ENCODE data around the gene UBE2E3.

The UBE2E3 gene

DNA sequence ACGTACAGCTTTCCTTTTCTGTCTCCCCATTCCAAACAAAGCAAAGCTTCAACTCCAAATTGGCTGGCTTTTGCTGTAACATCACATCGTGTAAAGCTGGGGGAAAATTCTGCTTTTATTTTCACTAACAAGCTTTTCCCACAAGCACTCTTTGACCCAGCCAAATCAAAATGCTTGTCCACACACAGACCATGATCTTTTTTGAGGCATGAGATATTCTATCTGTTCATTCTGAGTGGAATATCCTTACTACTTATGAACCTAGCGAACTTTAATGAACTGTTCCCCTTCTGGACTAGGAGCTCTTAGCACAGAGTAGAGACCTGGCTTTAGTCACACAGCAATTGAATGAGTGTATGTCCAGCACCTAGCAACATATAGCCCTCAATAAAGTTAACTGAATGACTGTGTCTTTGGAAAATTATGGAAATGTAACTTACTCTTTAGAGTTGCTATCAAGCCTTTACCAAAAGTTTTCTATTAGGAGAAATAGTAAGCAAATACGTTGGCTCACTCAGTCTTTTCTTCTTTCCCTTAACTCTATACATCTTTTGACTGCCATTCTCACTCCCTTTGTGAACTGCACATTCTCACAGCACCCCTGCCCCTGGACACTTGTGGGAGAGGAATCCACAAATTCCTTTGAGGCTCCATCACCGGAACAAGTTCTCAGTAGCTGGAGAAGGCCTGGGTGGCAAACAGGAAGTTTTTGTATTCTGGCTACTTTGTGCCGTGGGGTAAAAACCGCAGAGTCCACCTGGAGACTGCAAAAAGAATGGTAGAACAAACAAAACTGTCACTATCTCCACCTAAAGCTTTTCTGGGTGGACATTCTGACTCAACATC lies 1.3 kb upstream of the UBE2E3 start:
- no peak for DNase-seq (ENCODE audit: low read depth in 2 of 2)

- no peak for DNase-seq (ENCODE audit: low read depth in 2 of 2)
These were observed 678 bp upstream of the UBE2E3 start for GRCh38 chr2:180979749-180980105.

DNA sequence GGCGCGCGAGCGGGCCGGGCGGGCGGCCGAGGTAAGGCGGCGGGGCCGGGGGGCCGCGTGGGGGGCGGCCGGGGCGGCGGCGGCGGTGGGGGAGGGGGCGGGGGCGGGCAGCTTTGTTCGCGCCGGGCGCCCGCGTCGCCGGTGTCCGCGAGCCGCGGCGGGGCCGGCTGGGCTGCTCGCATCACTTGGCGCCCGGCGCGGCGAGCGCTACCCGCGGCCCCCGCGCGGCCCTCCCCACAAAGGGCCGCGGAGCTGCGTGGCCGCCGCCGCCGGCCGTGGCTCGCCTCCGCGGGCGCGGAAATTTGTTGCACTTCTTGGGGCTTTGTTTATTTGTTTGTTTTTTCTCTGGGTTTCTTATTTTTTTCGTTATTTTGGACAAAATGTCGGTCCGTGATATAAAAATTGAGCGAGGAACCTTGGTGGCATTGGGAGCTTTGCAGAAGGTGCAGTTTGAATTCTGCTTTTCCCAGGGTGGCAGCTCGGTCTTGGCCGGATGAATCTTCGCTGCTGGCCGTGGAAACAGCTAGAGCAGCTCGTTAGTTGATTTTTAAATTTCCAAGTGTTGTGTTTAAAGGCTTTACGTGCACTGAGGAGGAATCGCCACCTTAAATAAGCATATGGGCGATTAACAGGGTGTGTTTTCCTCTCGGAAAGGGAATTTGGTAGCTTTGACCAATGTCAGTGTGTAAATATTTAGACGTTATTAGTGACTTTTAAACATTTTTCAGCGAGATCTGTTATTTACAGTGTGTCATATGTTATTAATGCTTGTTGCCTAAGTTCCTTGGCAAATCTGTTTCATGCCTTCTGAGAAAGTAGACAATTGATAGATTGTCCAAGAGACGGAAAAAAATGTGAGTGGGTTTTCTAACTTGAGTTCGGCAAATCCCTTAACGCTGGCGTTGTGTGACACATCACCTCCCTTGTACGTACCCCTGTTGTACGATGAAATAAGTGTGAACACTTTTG lies 822 bp downstream of the UBE2E3 start:
- DNase-seq (ENCODE audit: low read depth in 2 of 2), result no peak

DNA sequence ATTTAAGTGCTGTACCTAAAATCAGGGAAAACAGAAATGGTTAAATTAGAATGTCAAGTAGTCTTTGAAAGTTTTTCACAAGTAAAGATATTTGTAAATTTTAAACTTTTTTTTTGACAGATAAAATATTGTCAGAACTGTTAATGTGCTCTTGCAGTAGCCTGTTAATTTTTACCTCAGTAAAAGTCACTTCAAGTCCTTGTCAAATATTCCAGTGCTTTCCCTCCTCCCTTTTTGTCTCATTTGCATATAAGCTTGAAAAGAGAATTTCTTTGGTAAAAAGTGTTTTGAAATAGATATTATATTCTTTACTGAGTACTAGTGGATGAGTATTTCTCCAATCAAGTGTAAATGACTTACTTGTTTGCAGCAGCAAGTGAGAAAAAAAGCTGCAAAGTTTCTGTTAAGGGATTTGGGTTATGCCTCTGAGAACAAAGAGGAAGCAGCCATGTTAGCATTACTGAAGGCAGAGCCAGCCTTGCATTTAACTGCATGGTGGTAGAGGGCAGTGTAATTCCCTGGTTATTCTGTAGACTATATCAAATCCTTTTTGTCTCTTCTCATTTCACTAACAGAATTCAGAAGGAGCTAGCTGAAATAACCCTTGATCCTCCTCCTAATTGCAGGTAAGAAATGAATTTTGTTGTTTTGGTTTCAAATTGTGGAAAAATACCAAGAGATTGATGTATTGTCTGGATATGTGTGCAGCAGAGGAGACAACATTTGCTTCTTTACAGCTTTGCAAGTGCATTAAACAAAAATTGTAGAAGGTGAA lies 3.2 kb downstream of the UBE2E3 start:
- no peak for DNase-seq (ENCODE audit: low read depth in 2 of 2)

GRCh38 chr2:180985771-180986395 lies 5.5 kb downstream of the UBE2E3 start:
- DNase-seq (ENCODE audit: low read depth in 2 of 2), result no peak

- no peak for DNase-seq (ENCODE audit: low read depth in 2 of 2)
These were observed 6.7 kb downstream of the UBE2E3 start for GRCh38 chr2:180987146-180987545.

- no peak for DNase-seq (ENCODE audit: low read depth in 2 of 2)
These were observed 9.9 kb downstream of the UBE2E3 start for GRCh38 chr2:180990337-180990736.

GRCh38 chr2:180990794-180991193 lies 10.4 kb downstream of the UBE2E3 start:
- DNase-seq (ENCODE audit: low read depth in 2 of 2), result no peak

GRCh38 chr2:180991361-180991760 lies 11.0 kb downstream of the UBE2E3 start:
- no peak for DNase-seq (ENCODE audit: low read depth in 2 of 2)

- DNase-seq (ENCODE audit: low read depth in 2 of 2), result no peak
These were observed 11.4 kb downstream of the UBE2E3 start for GRCh38 chr2:180991820-180992219.

GRCh38 chr2:180992994-180993393 lies 12.6 kb downstream of the UBE2E3 start:
- no peak for DNase-seq (ENCODE audit: low read depth in 2 of 2)

DNA sequence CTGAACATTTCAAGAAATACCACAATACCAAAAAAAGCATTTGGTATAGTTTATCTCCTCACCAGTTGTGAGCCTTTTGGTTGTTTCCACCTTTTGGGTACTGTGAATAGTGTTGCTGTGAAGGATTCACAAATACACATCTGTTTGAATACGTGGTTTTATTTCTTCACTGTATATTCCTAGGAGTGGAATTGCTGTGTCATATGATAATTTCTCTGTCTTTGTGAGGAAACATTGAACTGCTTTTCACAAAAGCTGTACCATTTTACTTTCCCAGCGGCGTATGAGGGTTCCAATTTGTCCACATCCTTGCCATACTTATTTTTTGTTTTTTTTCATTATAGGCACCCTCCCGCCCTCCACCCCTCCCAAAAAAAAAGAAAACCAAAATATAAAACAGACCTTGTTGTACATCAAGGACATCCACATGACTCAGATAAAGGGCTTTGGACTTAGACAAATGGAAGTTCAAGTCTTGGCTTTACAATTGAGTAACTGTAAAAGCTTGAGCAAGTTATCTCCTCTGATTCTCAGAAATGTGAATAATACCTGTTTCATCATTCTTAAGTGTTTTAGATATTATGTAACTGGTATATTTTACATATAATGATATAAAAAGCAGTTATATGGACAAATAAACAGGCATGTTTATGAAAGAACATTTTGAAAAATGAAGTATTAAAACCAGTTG lies 19.0 kb downstream of the UBE2E3 start:
- DNase-seq (ENCODE audit: low read depth in 2 of 2), result no peak

DNA sequence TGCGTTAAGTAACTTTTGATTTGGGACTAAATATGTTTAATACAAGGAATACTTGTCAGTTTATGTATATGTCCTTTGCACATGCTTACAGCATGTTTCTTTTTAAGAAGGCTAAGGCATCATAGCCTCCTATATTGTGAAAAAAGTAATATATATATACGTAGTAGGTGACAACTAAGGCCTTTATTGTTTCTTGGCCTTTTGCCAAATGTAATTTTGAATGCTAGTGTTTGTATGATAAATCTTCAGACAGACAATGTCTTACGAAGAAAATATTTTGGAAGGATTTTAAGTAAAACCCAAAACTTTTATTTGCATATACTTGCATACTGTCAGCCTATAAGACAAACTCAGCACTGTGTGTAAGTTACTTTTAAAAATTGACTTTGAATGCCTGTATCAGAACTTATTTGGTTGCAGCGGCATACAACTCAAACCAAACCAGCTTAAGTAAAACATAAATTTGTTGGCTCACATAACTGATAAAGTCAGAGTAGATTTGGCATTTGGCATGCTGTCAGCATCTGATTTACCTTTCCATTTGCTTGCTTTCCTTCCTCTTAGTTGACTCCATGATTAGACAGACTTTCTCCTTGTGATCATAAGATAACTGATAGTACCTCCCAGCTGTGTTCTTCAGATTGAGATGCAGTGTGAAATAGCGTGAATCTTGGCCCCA lies 24.4 kb downstream of the UBE2E3 start:
- no peak for DNase-seq (ENCODE audit: low read depth in 2 of 2)

GRCh38 chr2:181005326-181005655 lies 24.9 kb downstream of the UBE2E3 start:
- DNase-seq (ENCODE audit: low read depth in 2 of 2), result no peak

DNA sequence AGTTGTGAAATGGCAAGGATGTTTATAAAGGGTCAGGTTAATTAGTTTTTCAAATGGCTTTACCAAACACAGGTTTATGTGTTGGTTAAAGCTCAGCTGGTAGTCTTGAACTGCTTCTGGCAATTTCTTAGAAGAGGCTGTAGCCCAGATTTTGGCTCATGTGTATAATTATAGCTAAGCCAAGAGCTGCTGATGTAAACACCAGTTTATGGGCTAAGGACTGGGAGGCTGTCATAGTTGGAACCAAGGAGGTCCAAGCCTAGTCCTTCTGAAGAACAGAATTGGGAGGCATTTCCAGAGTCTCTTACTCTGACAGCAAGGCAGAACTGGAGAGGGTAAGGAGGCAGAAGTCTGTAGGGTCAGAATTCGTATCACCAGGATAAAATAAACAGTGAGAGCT lies 25.4 kb downstream of the UBE2E3 start:
- DNase-seq (ENCODE audit: low read depth in 2 of 2), result no peak

- no peak for DNase-seq (ENCODE audit: low read depth in 2 of 2)
These were observed 26.9 kb downstream of the UBE2E3 start for GRCh38 chr2:181007086-181007837.

DNA sequence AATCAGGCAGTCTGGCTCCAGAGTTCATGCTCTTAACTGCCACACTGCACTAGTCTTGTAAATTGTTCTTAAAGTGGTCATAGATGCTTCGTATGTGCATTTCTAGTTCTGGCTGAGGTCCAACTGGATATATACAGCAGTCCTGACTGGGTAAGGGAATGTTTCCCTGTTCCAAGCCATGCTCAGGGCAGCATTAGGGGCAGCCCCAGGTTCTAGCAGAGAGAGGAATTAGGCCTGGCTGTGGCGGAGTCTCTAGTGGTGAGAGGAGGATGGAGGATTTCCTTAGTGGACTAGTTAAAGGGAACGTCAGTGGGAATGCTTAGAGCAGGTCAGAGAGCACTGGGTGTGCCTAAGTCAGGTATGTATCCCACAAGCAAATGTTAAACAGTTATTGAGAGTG lies 28.0 kb downstream of the UBE2E3 start:
- DNase-seq (ENCODE audit: low read depth in 2 of 2), result no peak

- no peak for DNase-seq (ENCODE audit: low read depth in 2 of 2)
These were observed 40.9 kb downstream of the UBE2E3 start for GRCh38 chr2:181021199-181021789.

DNA sequence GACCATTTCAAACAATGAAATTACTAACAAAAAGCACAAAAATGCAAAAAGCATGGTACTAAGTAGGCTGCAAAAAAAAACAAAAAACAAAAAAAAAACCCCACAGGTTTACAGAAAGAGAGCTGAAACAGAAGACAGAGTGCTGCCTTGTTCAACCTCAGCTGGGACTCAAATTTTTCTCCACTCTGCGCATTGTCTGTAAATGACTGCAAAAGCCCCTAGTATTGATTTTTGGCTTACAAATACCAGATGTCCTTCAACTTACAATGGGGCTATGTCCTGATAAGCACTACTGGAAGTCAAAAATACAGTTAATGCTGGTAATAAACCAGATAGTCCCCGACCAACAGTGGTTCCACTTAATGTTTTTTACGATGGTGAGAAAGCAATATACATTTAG lies 42.2 kb downstream of the UBE2E3 start:
- DNase-seq (ENCODE audit: low read depth in 2 of 2), result no peak

Data from activated CD4-positive, alpha-beta T cell treated with anti-CD3 and anti-CD28 coated beads for 24 hours (primary cell).